Body of pancreas (tissue), 4 donors: ENCODE data around the gene PTPRT.

Experiments
- CTCF ChIP-seq, 7 experiments: fragments of 450-650 bp in 4 of 7; fragments of 200-600 bp in 3 of 7; sonication (generic) in 3 of 7; IDR thresholded peaks; one replicate each; pipeline ENCODE4 v1.5.1; 2016 to 2019; ENCODE audit warnings: antibody characterized with exemption in 7 of 7
- POLR2A ChIP-seq, 3 donors: fragments of 450-650 bp; IDR thresholded peaks; one replicate each; pipeline ENCODE4 v1.6.1; 2016; ENCODE audit warnings: antibody characterized with exemption in 3 of 3, mild to moderate bottlenecking in 2 of 3

- TF ChIP-seq CTCF (IDR thresholded peaks at IDR 0.05), result no peak
- no peak for TF ChIP-seq POLR2A (IDR thresholded peaks at IDR 0.05)
Observed at GRCh38 chr20:42447270-42447669, 742.4 kb downstream of the PTPRT start.
